Sigmoid colon (tissue), 7 donors: ENCODE measurements around the gene TULP1. TPM values are rescaled to one million over a fixed set of nuclear protein-coding genes. Genes with fewer than 3 reads are reported as not detected.

ENCODE experiments used
- DNase-seq: peaks from one replicate; pipeline ENCODE4 v3.0.0-alpha.2; 2019
- H3K27ac ChIP-seq, 4 donors: fragments of 200-600 bp; sonication (generic); one replicate each; pipeline ENCODE4 v1.5.1; 2016 to 2019; ENCODE audit warnings: mild to moderate bottlenecking in 1 of 4
- H3K27me3 ChIP-seq, 3 donors: fragments of 200-600 bp; sonication (generic); one replicate each; pipeline ENCODE4 v1.5.1; 2019; ENCODE audit warnings: mild to moderate bottlenecking in 1 of 3
- H3K36me3 ChIP-seq, 4 donors: fragments of 200-600 bp; sonication (generic); one replicate each; pipeline ENCODE4 v1.5.1; 2016 to 2019
- H3K4me1 ChIP-seq, 4 donors: fragments of 200-600 bp; sonication (generic); one replicate each; pipeline ENCODE4 v1.5.1; 2017 to 2019
- H3K4me3 ChIP-seq, 4 donors: fragments of 200-600 bp; sonication (generic); one replicate each; pipeline ENCODE4 v1.5.1; 2017 to 2019; ENCODE audit warnings: mild to moderate bottlenecking in 2 of 4, moderate library complexity in 1 of 4
- H3K9me3 ChIP-seq, 4 donors: fragments of 200-600 bp in 3 of 4; sonication (generic) in 3 of 4; one replicate each; pipeline versions ENCODE4 v1.5.1 to v1.6.1; 2013 to 2019
- EP300 ChIP-seq, 4 donors: sonication (generic); formaldehyde crosslinking; IDR thresholded peaks; one replicate each; pipeline ENCODE4 v1.6.1; 2017; ENCODE audit warnings: antibody characterized with exemption in 4 of 4
- POLR2A ChIP-seq, 2 donors: fragments of 450-650 bp; IDR thresholded peaks; one replicate each; pipeline ENCODE4 v1.6.1; 2016; ENCODE audit warnings: antibody characterized with exemption in 2 of 2, mild to moderate bottlenecking in 2 of 2, moderate library complexity in 2 of 2
- POLR2AphosphoS5 ChIP-seq, 4 donors: sonication (generic); formaldehyde crosslinking; IDR thresholded peaks; one replicate each; pipeline ENCODE4 v1.6.1; 2017; ENCODE audit warnings: antibody characterized with exemption in 4 of 4
- WGBS, 2 donors: extraction: QIAGEN DNeasy Blood & Tissue Kit; methylation state at CpG; one replicate each; pipeline ENCODE4 v1.1.7; 2013; 5-methylcytosine and 5-hydroxymethylcytosine counted together
- intact Hi-C: fragments of 100-400 bp; cut with DNase I; formaldehyde crosslinking; loops from one replicate; pipeline ENCODE4 v1.15.1; 2023
- polyA plus RNA-seq, 3 donors: library from polyadenylated mRNA; stranded (reverse); fragments of 200-250 nt; gene quantifications; one replicate each; pipeline ENCODE4 v1.2.3, GENCODE V29; 2013
- total RNA-seq, 4 donors: library from RNA; depleted of rRNA; stranded (reverse); fragments of >200 nt; gene quantifications; one replicate each; pipeline ENCODE4 v1.1.0, GENCODE V29; 2016
- TF ChIP-seq, protein P1 (sequence below), 4 experiments: fragments of 450-650 bp in 3 of 4; fragments of 200-600 bp in 1 of 4; IDR thresholded peaks; one replicate each; pipeline ENCODE4 v1.5.1; 2016 to 2019; ENCODE audit warnings: antibody characterized with exemption in 4 of 4, mild to moderate bottlenecking in 3 of 4, moderate library complexity in 2 of 4
- donor health status: healthy with polysubstance abuse.
- donor health status: Bipolar disorder and iron deficiency.
- donor health status: healthy.

The TULP1 gene
- total RNA-seq (not detected), polyA plus RNA-seq (not detected)

DNA sequence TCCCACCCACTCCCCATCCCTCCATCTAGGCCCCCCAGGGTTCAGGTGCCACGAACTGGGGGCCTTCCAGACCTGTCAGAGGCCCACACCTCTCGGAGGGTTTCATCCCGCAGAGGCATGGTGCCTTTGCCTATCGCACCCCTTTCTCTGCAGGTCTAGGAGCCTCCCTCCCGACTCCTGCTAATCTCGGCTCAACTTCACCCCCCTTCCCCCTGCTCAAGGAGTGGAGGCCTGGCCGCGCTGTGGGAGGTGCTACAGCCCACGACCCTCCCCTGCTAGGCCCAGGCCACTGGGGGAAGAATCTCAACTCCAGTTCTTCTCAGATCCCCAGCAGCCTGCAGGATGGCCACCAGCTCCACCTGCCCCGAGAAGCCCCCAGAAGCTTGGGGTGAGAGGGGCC lies at the start of gene TULP1:
Gene TULP1 (minus strand): TSS at position 157 of the 400 bp plus-strand sequence. CDS start 38 bp downstream, at position 119.
- H3K27me3 ChIP-seq: peaks cover 12 to 57% (median 26%) of the 10 kb centered on the region in 3 donors
- no peaks in the 10 kb centered on the region for H3K9me3 ChIP-seq
- 84 to 87% methylated on average over 10 of the region's 10 CpGs for WGBS, 2 donors
- TF ChIP-seq POLR2A (IDR thresholded peaks at IDR 0.05): no peak
- no peak for DNase-seq
- H3K27ac ChIP-seq: no peak within 1 kb of the TSS
- H3K36me3 ChIP-seq: no peaks in the 10 kb centered on the region
- H3K4me3 ChIP-seq: peak within 1 kb of the TSS in 3 of 4 donors; percentile 7 to 32 (median 22)
- H3K4me1 ChIP-seq: peaks cover 0 to 11% (median 10%) of the 10 kb centered on the region in 4 donors
- intact Hi-C loops: no loop called here

DNA sequence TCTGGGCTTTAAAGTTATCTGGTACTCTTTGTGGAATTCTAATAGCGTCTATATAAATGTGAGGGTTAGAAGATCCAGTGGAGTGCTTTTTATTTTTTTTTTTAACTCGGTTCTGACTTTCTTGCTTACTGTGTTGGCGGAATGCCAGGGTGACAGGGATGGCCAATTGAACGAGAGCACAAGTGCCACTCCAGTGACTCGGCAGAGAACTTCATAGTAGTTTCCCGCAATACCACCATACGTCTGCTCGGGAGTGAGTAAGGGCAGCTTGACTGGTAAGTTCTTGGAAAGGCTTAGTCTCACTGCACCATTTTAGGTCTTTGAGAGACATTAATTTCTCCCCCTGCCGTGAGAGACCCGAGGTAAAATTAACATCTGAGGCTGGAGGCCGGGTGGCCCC lies 49.4 kb upstream of the TULP1 start:
- Histone ChIP-seq H3K4me1 (no peaks in the 10 kb centered on the region), H3K27me3 (peaks cover 0 to 22% (median 0%) of the 10 kb centered on the region in 3 donors), H3K4me3 (no peak overlapping the region), H3K9me3 (no peaks in the 10 kb centered on the region), H3K36me3 (no peaks in the 10 kb centered on the region), H3K27ac (no peak overlapping the region)
- no peak for DNase-seq
- WGBS, 2 donors: 75% methylated on average over 11 of the region's 11 CpGs
- TF ChIP-seq EP300 (IDR thresholded peaks at IDR 0.05): no peak
- TF ChIP-seq POLR2A (IDR thresholded peaks at IDR 0.05): no peak
- TF ChIP-seq, protein P1, sequence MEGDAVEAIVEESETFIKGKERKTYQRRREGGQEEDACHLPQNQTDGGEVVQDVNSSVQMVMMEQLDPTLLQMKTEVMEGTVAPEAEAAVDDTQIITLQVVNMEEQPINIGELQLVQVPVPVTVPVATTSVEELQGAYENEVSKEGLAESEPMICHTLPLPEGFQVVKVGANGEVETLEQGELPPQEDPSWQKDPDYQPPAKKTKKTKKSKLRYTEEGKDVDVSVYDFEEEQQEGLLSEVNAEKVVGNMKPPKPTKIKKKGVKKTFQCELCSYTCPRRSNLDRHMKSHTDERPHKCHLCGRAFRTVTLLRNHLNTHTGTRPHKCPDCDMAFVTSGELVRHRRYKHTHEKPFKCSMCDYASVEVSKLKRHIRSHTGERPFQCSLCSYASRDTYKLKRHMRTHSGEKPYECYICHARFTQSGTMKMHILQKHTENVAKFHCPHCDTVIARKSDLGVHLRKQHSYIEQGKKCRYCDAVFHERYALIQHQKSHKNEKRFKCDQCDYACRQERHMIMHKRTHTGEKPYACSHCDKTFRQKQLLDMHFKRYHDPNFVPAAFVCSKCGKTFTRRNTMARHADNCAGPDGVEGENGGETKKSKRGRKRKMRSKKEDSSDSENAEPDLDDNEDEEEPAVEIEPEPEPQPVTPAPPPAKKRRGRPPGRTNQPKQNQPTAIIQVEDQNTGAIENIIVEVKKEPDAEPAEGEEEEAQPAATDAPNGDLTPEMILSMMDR (IDR thresholded peaks at IDR 0.05): no peak
- TF ChIP-seq POLR2AphosphoS5 (IDR thresholded peaks at IDR 0.05): no peak
- intact Hi-C loops: no loop called here

DNA sequence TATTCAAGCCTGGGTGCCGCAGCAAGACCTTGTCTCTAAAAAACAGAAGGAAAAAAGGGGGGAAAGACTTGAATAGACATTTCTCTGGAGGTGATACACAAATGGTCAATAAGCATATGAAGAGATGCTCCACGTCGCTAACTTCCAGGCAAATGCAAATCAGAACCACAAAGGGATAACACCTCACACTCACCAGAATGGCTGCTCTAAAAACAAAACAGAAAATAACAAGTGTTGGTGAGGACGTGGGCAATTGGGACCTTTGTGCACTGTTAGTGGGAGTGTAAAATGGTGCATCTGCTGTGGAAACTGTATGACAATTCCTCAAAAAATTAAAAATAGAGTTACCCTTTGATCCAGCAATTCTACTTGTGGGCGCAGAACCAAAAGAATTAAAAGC lies 48.4 kb upstream of the TULP1 start:
- H3K9me3 ChIP-seq: no peaks in the 10 kb centered on the region
- intact Hi-C loops: no loop called here
- H3K4me1 ChIP-seq: no peaks in the 10 kb centered on the region
- no peaks in the 10 kb centered on the region for H3K36me3 ChIP-seq
- H3K27me3 ChIP-seq: peaks cover 0 to 12% (median 0%) of the 10 kb centered on the region in 3 donors
- no peak for DNase-seq
- TF ChIP-seq POLR2AphosphoS5 (IDR thresholded peaks at IDR 0.05): no peak
- TF ChIP-seq POLR2A (IDR thresholded peaks at IDR 0.05): no peak
- no peak for TF ChIP-seq EP300 (IDR thresholded peaks at IDR 0.05)
- TF ChIP-seq, protein P1 (IDR thresholded peaks at IDR 0.05): no peak
- no peak overlapping the region for H3K4me3 ChIP-seq
- WGBS, 2 donors: 70 to 90% methylated on average over 5 of the region's 5 CpGs
- no peak overlapping the region for H3K27ac ChIP-seq

DNA sequence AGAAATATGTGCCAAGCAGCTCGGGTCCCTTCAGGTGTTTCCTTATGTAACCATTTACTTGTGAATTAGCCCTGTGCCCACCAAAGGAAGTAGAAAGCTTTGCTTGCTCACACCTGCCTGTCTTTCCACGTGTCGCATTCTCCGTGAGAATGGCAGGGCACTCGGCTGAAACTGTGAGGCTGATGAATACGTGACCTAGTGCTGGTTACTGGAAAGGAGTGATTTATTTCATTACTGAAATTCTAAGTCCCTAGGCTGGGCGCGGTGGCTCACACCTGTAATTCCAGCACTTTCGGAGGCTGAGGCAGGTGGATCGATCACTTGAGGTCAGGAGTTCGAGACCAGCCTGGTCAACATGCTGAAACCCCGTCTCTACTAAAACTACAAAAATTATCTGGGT lies 45.9 kb upstream of the TULP1 start:
- H3K4me1 ChIP-seq: no peaks in the 10 kb centered on the region
- no peak overlapping the region for H3K27ac ChIP-seq
- TF ChIP-seq POLR2A (IDR thresholded peaks at IDR 0.05) (no peak), EP300 (IDR thresholded peaks at IDR 0.05) (no peak), POLR2AphosphoS5 (IDR thresholded peaks at IDR 0.05) (no peak)
- TF ChIP-seq, protein P1 (IDR thresholded peaks at IDR 0.05): no peak
- H3K27me3 ChIP-seq: peaks cover 0 to under 1% (median 0%) of the 10 kb centered on the region in 3 donors
- no peak for DNase-seq
- H3K4me3 ChIP-seq: no peak overlapping the region
- H3K36me3 ChIP-seq: no peaks in the 10 kb centered on the region
- no peaks in the 10 kb centered on the region for H3K9me3 ChIP-seq
- 82 to 83% methylated on average over 12 of the region's 12 CpGs for WGBS, 2 donors
- intact Hi-C loops: no loop called here

DNA sequence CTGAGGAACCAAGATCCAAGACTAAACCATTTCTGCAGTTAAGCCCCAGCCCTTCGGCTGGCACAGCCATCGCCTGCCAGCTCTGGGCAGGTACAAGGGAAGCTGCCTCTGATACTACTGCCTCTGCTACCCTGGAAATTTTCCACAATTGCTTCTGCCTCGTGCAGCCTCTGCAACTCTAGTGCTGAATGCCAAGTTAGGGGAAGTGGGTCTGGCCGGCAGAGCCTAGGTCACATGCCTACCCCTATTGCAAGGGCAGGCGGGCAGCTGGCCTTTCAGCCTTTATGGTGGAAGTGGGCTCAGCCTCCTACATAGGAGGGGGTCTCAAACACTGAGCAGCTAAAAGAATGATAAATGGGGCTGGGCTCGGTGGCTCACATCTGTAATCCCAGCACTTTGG lies 44.5 kb upstream of the TULP1 start:
- intact Hi-C loops: no loop called here
- H3K9me3 ChIP-seq: peaks cover 0 to 1% (median 0%) of the 10 kb centered on the region in 4 donors
- no peaks in the 10 kb centered on the region for H3K36me3 ChIP-seq
- DNase-seq: no peak
- TF ChIP-seq, protein P1 (IDR thresholded peaks at IDR 0.05): no peak
- TF ChIP-seq POLR2A (IDR thresholded peaks at IDR 0.05) (no peak), POLR2AphosphoS5 (IDR thresholded peaks at IDR 0.05) (no peak), EP300 (IDR thresholded peaks at IDR 0.05) (no peak)
- 71 to 78% methylated on average over 6 of the region's 6 CpGs for WGBS, 2 donors
- H3K4me3 ChIP-seq: no peak overlapping the region
- H3K27ac ChIP-seq: no peak overlapping the region
- no peaks in the 10 kb centered on the region for H3K27me3 ChIP-seq
- no peaks in the 10 kb centered on the region for H3K4me1 ChIP-seq
